ENCODE measurements around the gene COL24A1. TPM values are rescaled to one million over a fixed set of nuclear protein-coding genes. Genes with fewer than 3 reads are reported as not detected.

Gene COL24A1
- total RNA-seq, 1 experiment from 2014 or later: 0.35 TPM

DNA sequence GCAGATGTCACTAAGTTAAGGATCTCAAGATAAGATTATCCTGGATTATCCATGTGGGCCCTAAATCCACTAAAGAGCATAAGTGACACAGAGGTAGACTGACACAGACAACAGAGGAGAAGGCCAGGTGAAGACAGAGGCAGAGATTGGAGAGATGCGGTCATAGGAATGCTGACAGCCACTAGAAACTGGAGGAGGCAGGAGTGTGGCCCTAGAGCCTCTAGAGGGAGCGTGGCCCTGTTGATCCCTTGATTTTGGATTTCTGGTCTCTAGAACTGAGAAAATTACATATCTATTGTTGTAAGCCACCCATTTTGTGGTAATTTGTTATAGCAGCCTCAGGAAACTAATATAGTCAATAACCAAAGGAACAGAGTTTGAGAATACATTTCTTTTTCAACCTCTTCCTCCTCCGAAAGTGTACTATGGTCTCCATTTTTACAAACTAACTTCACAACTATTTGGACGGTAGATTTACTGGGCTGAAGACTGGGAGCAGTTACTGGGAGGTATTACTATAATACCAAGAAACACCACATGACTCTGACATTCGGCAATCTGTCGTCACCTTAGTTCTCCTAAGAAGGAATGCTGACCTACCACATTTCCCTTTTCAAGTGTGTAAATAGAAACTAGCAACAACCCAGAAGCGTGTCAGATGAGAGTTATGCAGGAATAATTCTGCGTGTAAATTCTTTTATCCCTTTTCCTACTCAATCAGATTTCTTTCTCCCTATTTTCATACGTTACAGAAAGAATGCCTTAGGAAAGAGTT, 332.3 kb downstream of the COL24A1 start:
- no peak overlapping the region for H3K14ac ChIP-seq (ENCODE audit: insufficient read depth, low read length)
- no peak overlapping the region for H2BK120ac ChIP-seq (ENCODE audit: low read depth, low read length, poor library complexity, severe bottlenecking)
- no peaks in the 10 kb centered on the region for H3K9me3 ChIP-seq (ENCODE audit: control insufficient read depth, low read depth, low read length)
- H3K79me2 ChIP-seq (ENCODE audit: insufficient read depth, low read length): no peaks in the 10 kb centered on the region
- no peak overlapping the region for H2BK20ac ChIP-seq (ENCODE audit: low read depth, low read length, poor library complexity, severe bottlenecking)
- no peak overlapping the region for H2AK5ac ChIP-seq (ENCODE audit: insufficient read length, low read length)
- peaks cover 8% of the 10 kb centered on the region in 2 experiments for H3K4me1 Mint-ChIP-seq
- H3K18ac ChIP-seq (ENCODE audit: insufficient read length, low read depth, low read length): no peak overlapping the region
- no CpG with 5 or more reads among the region's 9 CpGs for WGBS (ENCODE audit: extremely low coverage, insufficient read length, low lambda C conversion rate)
- H2BK5ac ChIP-seq (ENCODE audit: insufficient read length, low read length): no peak overlapping the region
- H3T11ph ChIP-seq (ENCODE audit: low read length): no peak overlapping the region
- no peak overlapping the region for H2BK15ac ChIP-seq (ENCODE audit: low read depth, low read length)
- H4K91ac ChIP-seq (ENCODE audit: insufficient read length, low read depth, low read length): no peak overlapping the region
- no peak overlapping the region for H3K4me3 Mint-ChIP-seq
- H3K23ac ChIP-seq (ENCODE audit: insufficient read length, low read depth, low read length): no peak overlapping the region
- H2AFZ ChIP-seq (ENCODE audit: low read length): no peak overlapping the region
- no peak overlapping the region for H3K56ac ChIP-seq (ENCODE audit: insufficient read length, low read depth, low read length)
- H4K8ac ChIP-seq (replicated peaks; ENCODE audit: insufficient read length, low read depth, low read length): no peak overlapping the region
- no peak overlapping the region for H3K27ac ChIP-seq (ENCODE audit: insufficient read length, low read depth, low read length)
- no peak overlapping the region for H3K4me2 ChIP-seq (ENCODE audit: insufficient read depth, insufficient read length, low read length)
- no peaks in the 10 kb centered on the region for H3K27me3 ChIP-seq (ENCODE audit: insufficient read depth, low read length)
- no peak overlapping the region for H2BK12ac ChIP-seq (ENCODE audit: insufficient read length, low read depth, low read length)
- TF ChIP-seq, protein P1, sequence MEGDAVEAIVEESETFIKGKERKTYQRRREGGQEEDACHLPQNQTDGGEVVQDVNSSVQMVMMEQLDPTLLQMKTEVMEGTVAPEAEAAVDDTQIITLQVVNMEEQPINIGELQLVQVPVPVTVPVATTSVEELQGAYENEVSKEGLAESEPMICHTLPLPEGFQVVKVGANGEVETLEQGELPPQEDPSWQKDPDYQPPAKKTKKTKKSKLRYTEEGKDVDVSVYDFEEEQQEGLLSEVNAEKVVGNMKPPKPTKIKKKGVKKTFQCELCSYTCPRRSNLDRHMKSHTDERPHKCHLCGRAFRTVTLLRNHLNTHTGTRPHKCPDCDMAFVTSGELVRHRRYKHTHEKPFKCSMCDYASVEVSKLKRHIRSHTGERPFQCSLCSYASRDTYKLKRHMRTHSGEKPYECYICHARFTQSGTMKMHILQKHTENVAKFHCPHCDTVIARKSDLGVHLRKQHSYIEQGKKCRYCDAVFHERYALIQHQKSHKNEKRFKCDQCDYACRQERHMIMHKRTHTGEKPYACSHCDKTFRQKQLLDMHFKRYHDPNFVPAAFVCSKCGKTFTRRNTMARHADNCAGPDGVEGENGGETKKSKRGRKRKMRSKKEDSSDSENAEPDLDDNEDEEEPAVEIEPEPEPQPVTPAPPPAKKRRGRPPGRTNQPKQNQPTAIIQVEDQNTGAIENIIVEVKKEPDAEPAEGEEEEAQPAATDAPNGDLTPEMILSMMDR (conservative IDR thresholded peaks at IDR 0.05): peak; percentile 47
- no peaks in the 10 kb centered on the region for H3K4me1 ChIP-seq (ENCODE audit: insufficient read depth, low read length)
- no peaks in the 10 kb centered on the region for H4K20me1 ChIP-seq (ENCODE audit: control insufficient read depth, insufficient read depth, insufficient read length)
- no peaks in the 10 kb centered on the region for H3K23me2 ChIP-seq (ENCODE audit: insufficient read length, low read depth, low read length, poor library complexity, severe bottlenecking)
- H3K27me3 Mint-ChIP-seq (ENCODE audit: low read depth): no peaks in the 10 kb centered on the region
- H3K4ac ChIP-seq (ENCODE audit: low read depth, low read length): no peak overlapping the region
- no peaks in the 10 kb centered on the region for H3K79me1 ChIP-seq (ENCODE audit: insufficient read depth, low read depth, low read length, poor library complexity, severe bottlenecking)
- no peak overlapping the region for H3K9ac ChIP-seq (ENCODE audit: extremely low read depth, insufficient read length, low read length)
- H3K27ac Mint-ChIP-seq: no peak overlapping the region
- H4K5ac ChIP-seq (ENCODE audit: insufficient read length, low read depth, low read length): no peak overlapping the region
- peak; percentile 31 for DNase-seq
- H3K36me3 Mint-ChIP-seq (ENCODE audit: insufficient read depth in 1 of 3, low read depth in 3 of 3): no peaks in the 10 kb centered on the region
- peaks cover 0 to 2% of the 10 kb centered on the region in 2 experiments; a peak in 2 of 5 replicates for H3K9me3 Mint-ChIP-seq
